ENCODE results near the gene DOC2B. TPM values are rescaled to one million over a fixed set of nuclear protein-coding genes. Genes with fewer than 3 reads are reported as not detected.

Gene DOC2B
- total and polyA plus RNA-seq, 2 of the 13 experiments (the other 11 are each of a cell fraction or from before 2014, with no cell fraction given): 0.09 to 0.22 TPM

- in situ Hi-C loops (cut with HindIII; ENCODE audit: extremely low pct_ligation_motif_present, low pct_unique_long_range_greater_than_20kb) (no loop called here), intact Hi-C loops (cut with micrococcal nuclease; ENCODE audit: unreplicated experiment) (no loop called here)
- no peaks in the 10 kb centered on the region for H3K9me3 ChIP-seq (ENCODE audit: low read length)
- H3K4me2 ChIP-seq (ENCODE audit: low read depth, low read length): no peak overlapping the region
- DNase-seq (ENCODE audit: low spot score) (no peak), FAIRE-seq (no peak), ATAC-seq (no peak)
- no peaks in the 10 kb centered on the region for H4K20me1 ChIP-seq (ENCODE audit: insufficient read depth, low read length)
- BruUV-seq (replicated peaks): no TSS peak
- WGBS (ENCODE audit: low lambda C conversion rate): 42% methylated on average over 9 of the region's 11 CpGs
- TF ChIP-seq BCLAF1 (IDR thresholded peaks at IDR 0.05) (no peak), PTBP1 (IDR thresholded peaks at IDR 0.05; ENCODE audit: low read depth, low read length, poor library complexity, severe bottlenecking) (no peak), TFDP2 (CRISPR knock-in tag; IDR thresholded peaks at IDR 0.05) (no peak), ISX (CRISPR knock-in tag; conservative IDR thresholded peaks at IDR 0.05) (no peak), NBN (conservative IDR thresholded peaks at IDR 0.05) (no peak), NFIB (CRISPR knock-in tag; IDR thresholded peaks at IDR 0.05; ENCODE audit: borderline replicate concordance) (no peak), RBM22 (optimal IDR thresholded peaks at IDR 0.05; ENCODE audit: low read length) (no peak), MXD3 (CRISPR knock-in tag; IDR thresholded peaks at IDR 0.05) (no peak), ZUFSP (CRISPR knock-in tag; IDR thresholded peaks at IDR 0.05; ENCODE audit: borderline replicate concordance) (no peak), EHMT2 (IDR thresholded peaks at IDR 0.05; ENCODE audit: borderline replicate concordance, low read depth, low read length) (no peak)
- ChIA-PET CTCF (ENCODE audit: low intra/inter-chr PET ratio, low total read pairs) (no interaction called here), POLR2A (no interaction called here)
- no peak overlapping the region for H3K4me3 ChIP-seq (replicated peaks in 1 of 3; ENCODE audit: insufficient read depth in 1 of 3, low read depth in 2 of 3, low read length in 3 of 3)
- no peaks in the 10 kb centered on the region for H3K79me2 ChIP-seq (ENCODE audit: insufficient read depth, low read length)
- H3K27me3 ChIP-seq (ENCODE audit: control insufficient read depth in 1 of 2, insufficient read depth in 2 of 2, low read length in 2 of 2): peaks cover 2 to 20% of the 10 kb centered on the region in 2 experiments; a peak in 3 of 5 replicates
- no peaks in the 10 kb centered on the region; a peak in 1 of 5 replicates for H3K36me3 ChIP-seq (replicated peaks in 1 of 2; ENCODE audit: control insufficient read depth in 1 of 2, insufficient read depth in 2 of 2, low read length in 2 of 2)
- H2AFZ ChIP-seq (ENCODE audit: low read length): no peak overlapping the region
- peaks cover 10% of the 10 kb centered on the region for H3K4me1 ChIP-seq (ENCODE audit: insufficient read depth, low read length)
- no peak overlapping the region for H3K9ac ChIP-seq (ENCODE audit: insufficient read depth, low read depth, low read length)
- no peak overlapping the region for H3K27ac ChIP-seq (ENCODE audit: extremely low read length, insufficient read depth, low read length)
These were observed 23.1 kb upstream of the DOC2B start for GRCh38 chr17:204427-205147.

Data from HepG2 (cell line).